Adrenal gland (tissue), 12 donors: Measurements from ENCODE around the gene FBLN5. TPM values are rescaled to one million over a fixed set of nuclear protein-coding genes. Genes with fewer than 3 reads are reported as not detected.

Source experiments
- DNase-seq, 7 donors: peaks; one replicate each; pipeline ENCODE4 v3.0.0-alpha.2; 2019 to 2020
- H3K27ac ChIP-seq, 5 donors: fragments of 200-600 bp; sonication (generic) in 4 of 5; 1 replicate in 3 of 5; 2 replicates in 2 of 5; pipeline versions ENCODE4 v1.5.1 to v1.8.0; 2016 to 2020; ENCODE audit warnings: mild to moderate bottlenecking in 1 of 5
- H3K27me3 ChIP-seq: fragments of 200-600 bp; 2 replicates; pipeline ENCODE4 v1.8.0; 2021
- H3K36me3 ChIP-seq, 2 donors: fragments of 200-600 bp; replicated peaks in 1 of 2; 1 replicate in 1 of 2; 2 replicates in 1 of 2; pipeline versions ENCODE4 v1.5.1 to v1.8.0; 2018 to 2022
- H3K4me1 ChIP-seq, 2 donors: fragments of 200-600 bp; replicated peaks in 1 of 2; 1 replicate in 1 of 2; 2 replicates in 1 of 2; pipeline versions ENCODE4 v1.5.1 to v1.8.0; 2018 to 2021
- H3K4me3 ChIP-seq, 4 donors: fragments of 200-600 bp; sonication (generic) in 3 of 4; one replicate each; pipeline ENCODE4 v1.5.1; 2016 to 2018
- H3K9me3 ChIP-seq, 3 donors: fragments of 200-600 bp; sonication (generic) in 1 of 3; replicated peaks in 1 of 3; 1 replicate in 2 of 3; 2 replicates in 1 of 3; pipeline versions ENCODE4 v1.5.1 to v1.8.0; 2016 to 2021
- CTCF ChIP-seq, 6 experiments: fragments of 450-650 bp in 4 of 6; fragments of 200-600 bp in 2 of 6; sonication (generic) in 1 of 6; IDR thresholded peaks; 1 replicate in 5 of 6; 2 replicates in 1 of 6; pipeline versions ENCODE4 v1.5.1 to v1.8.0; 2016 to 2021; ENCODE audit warnings: antibody characterized with exemption in 6 of 6, mild to moderate bottlenecking in 2 of 6, moderate library complexity in 1 of 6
- POLR2A ChIP-seq, 2 donors: fragments of 450-650 bp; IDR thresholded peaks; one replicate each; pipeline ENCODE4 v1.6.1; 2017; ENCODE audit warnings: antibody characterized with exemption in 2 of 2, mild to moderate bottlenecking in 2 of 2, moderate library complexity in 1 of 2
- WGBS, 4 donors: extraction: QIAGEN DNeasy Blood & Tissue Kit in 2 of 4; methylation state at CpG; one replicate each; pipeline versions ENCODE4 v1.1.5 to v1.1.7; 2013 to 2017; 5-methylcytosine and 5-hydroxymethylcytosine counted together
- intact Hi-C, 2 donors: fragments of 100-400 bp; cut with DNase I; formaldehyde crosslinking; loops; one replicate each; pipeline versions ENCODE4 v1.14.1 to v1.15.0; 2022 to 2023
- polyA plus RNA-seq, 3 donors: library from polyadenylated mRNA; stranded (reverse); fragments of 200-250 nt in 2 of 3; fragments of 350-450 nt in 1 of 3; fragmentation: Illumina TruSeq in 1 of 3; extraction: RNeasy Lipid Tissue Mini Kit (QIAGEN cat#74804) in 1 of 3; gene quantifications; one replicate each; pipeline ENCODE4 v1.2.3, GENCODE V29; 2013 to 2014
- total RNA-seq, 9 donors: library from RNA; depleted of rRNA in 4 of 9; stranded (reverse); fragments of >200 nt in 4 of 9; fragments of 120-200 nt in 1 of 9; fragmentation: NEBNext Ultra II Directional in 1 of 9; extraction: Animal tissue kit (Norgen Biotek cat#: 25700) in 1 of 9; gene quantifications; one replicate each; pipeline versions ENCODE4 v1.1.0 to v1.2.4, GENCODE V29; 2013 to 2023
- donor health status: healthy with polysubstance abuse.
- donor health status: Bipolar disorder and iron deficiency.
- donor health status: DM: yes; HTN: yes; CAD: no.
- donor health status: DM: no; HTN: no; CAD: no.
- donor health status: DM: no; HTN: no; CAD: no.
- donor health status: DM: yes; HTN: yes; CAD: no.

FBLN5 gene
- total and polyA plus RNA-seq, 12 donors: 26.0 to 389 (median 125) TPM

DNA sequence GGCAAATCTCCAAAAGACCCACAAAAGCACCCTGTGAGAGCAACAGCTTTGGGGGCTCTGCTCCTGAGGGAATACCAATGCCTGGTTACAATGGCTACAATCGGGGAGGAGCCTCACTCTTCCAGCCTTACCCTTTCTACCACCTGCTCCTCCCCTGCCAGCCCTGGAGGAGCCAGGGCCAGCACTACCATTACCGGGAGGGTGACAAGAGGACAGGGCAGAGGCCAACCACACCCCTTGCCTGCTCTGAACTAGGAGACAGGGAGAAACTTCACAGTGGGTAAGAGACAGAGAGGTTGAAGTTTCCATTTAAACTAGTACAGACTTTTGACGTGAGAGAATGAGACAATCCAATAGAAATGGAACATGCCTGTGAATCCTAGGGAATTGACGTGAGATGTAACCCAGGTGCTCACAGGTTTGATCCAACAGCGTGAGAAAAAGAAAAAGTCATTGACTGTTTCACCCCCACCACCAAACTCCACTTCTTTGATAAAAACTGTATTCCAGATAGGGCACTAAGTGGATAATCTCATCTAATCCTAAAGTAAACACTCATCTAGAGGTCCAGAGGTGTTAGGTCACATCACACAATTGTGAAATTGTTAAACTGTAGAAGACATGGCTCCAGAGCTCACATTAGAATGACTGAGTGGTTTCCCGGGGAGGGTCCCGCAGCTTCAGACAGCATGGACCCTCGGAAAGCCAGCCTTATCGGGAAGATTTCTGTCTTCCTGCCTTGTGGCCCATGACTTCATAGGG, 71.8 kb downstream of the FBLN5 start:
- Histone ChIP-seq H3K9me3 (no peaks in the 10 kb centered on the region), H3K36me3 (no peaks in the 10 kb centered on the region), H3K27me3 (no peaks in the 10 kb centered on the region), H3K4me3 (no peak overlapping the region), H3K4me1 (no peaks in the 10 kb centered on the region), H3K27ac (no peak overlapping the region)
- WGBS, 4 donors: 76 to 90% (median 84%) methylated on average over 6 to 9 of the region's 9 CpGs
- no peak for DNase-seq
- no peak for TF ChIP-seq CTCF (IDR thresholded peaks at IDR 0.05)
- no peak for TF ChIP-seq POLR2A (IDR thresholded peaks at IDR 0.05)
- intact Hi-C loops: no loop called here

DNA sequence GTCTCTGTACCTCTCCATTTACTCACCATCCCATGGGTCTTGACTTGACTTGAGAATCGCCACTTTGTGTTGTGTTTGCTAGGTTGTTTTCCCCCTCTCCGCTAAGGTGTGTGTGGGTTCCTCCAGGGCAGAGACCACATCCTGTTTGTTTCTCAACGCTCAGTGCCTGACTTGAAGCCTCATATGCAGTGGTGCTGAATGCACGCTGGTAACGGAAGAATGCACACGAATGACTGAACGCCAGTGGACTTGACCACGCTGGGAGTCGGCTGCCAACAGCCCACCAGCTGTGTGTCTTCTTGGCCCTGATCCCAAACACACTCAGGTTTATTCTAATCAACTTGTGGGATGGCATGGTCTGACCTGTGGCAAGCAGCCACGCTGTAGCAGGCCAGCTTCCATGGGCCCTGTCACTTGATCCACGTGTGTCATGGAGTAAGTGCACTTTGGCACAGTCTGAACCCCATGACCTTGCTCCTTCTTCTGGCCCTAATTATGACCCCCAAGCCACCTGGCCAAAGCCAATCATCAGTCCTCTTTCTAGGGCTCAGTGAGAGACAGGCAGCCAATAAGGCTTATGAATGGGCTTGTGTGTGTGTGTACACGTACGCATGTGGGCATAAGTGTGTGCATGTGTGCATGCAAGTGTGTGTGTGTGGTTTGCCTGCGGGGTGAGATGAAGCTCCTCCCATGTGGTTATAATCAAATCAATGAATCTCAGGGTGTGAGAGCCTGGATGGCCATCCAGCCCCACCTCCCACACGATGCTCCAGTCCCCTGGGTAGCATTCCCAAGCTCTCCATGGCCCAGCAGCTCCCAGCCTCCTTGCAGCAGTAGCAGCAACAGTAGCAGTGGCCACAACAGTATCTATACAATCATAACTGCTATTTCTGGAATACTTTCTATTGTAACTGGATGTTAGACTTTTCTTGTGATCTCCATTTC, 73.8 kb downstream of the FBLN5 start:
- Histone ChIP-seq H3K36me3 (no peaks in the 10 kb centered on the region), H3K4me1 (no peaks in the 10 kb centered on the region), H3K4me3 (no peak overlapping the region), H3K27me3 (no peaks in the 10 kb centered on the region), H3K9me3 (no peaks in the 10 kb centered on the region), H3K27ac (peak overlapping the region in 1 of 5 donors; percentile 78)
- intact Hi-C loops: no loop called here
- DNase-seq: no peak
- WGBS, 4 donors: 73 to 87% (median 77%) methylated on average over 14 to 15 of the region's 15 CpGs
- TF ChIP-seq CTCF (IDR thresholded peaks at IDR 0.05) (no peak), POLR2A (IDR thresholded peaks at IDR 0.05) (no peak)

DNA sequence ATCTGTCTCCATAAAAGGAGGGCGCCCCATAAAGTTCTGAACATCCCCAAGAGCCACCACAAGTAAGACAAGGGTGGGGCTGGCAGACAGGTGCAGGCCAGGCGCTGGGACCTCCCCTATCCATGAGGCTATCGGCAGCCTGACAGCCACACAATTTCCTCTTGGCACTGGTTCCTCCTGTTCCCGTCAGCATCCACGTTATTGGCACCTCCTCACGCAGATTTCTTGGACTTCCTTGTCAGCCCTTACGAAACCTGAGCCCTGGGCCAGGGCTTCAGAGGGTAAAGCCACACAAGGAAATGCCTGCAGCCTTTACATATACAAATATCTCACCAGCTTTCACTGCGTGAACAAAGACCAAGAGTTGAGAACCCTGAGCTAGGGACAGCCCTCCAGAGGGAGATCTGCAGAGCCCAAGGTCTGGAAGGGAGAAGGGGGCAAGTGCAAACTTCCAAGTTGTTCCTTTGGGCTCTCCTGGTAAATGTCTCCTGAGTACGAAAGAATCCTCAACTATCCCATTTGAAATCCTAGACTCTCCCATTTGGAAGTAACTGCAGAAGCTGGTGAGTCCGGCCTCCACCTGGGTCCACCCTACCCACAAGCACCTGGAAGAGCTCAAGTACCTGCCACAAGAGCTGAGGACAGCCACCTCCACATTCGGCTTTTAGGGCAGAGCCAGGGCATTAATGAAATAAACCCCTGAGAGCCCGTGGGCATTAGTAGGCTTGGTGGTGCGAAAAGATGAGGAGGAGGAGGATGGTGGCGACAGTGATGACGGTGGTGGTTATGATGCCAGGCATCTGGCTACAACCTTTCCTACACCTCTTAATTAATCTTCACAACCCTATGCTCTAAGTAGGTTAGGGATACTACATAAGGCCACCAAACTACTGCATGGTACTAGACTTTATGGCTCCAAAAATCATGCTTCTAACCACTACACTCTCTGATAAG, 74.7 kb downstream of the FBLN5 start:
- Histone ChIP-seq H3K4me3 (no peak overlapping the region), H3K4me1 (no peaks in the 10 kb centered on the region), H3K27ac (peak overlapping the region in 2 of 5 donors; percentile 39 to 78), H3K36me3 (no peaks in the 10 kb centered on the region), H3K27me3 (no peaks in the 10 kb centered on the region), H3K9me3 (no peaks in the 10 kb centered on the region)
- peak in 6 of 7 donors; percentile 41 to 70 (median 45) for DNase-seq
- intact Hi-C loops: no loop called here
- WGBS, 4 donors: 63 to 71% (median 66%) methylated on average over 14 to 15 of the region's 15 CpGs
- TF ChIP-seq CTCF (IDR thresholded peaks at IDR 0.05): no peak
- no peak for TF ChIP-seq POLR2A (IDR thresholded peaks at IDR 0.05)
